HuH-7.5 (cell line): Measurements from ENCODE around the gene TMEM86B.

Source experiments
- DNase-seq: peaks from one replicate; pipeline ENCODE4 v3.0.0; 2011; ENCODE audit warnings: low spot score

The TMEM86B gene

DNA sequence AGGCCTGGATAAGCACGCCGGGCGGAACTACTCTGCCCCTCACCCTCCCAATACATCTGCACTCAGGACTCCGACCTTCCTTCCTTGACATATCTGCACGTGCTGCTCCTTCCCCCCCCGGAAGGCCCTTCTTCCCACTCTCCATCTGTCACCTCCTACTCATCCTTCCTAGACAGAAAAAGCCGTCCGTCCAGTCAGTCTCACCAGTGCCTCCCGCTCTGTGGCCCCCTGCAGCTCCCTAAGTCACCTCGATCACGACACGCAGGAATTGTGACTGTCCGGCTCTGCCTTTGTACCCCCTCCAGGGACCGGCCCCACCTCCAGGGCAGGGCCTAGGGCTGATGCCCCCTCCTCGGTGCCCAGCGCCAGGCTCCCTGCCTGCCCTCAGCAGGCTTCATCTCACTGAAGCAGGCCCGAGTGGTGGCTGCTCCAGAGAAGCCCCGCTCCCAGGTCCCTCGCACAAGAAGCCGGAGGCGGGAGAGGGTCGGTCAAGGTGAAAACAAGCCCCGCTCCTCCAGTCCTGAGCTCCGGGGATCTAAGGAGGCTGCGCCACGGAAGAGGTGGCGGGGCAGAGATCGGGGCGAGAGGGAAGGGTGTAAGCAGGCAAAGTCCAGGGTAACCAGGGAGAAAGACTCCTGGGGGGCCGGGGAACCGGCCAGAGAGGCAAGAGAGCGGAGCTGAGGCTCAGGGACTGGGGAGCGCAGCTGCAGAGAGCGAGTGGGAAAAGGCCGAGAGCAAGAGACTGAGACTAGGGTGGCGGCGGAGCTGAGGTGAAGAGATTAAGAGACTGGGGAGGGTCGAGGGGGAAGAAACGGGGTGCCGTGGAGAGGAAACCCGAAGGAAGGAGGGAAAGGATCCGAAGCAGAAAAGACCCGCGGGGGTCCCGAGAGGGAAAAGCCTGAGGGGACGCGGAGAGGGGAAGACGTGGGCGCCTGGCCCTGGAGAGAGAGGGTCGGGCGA, 29.2 kb upstream of the TMEM86B start:
- DNase-seq, result peak; percentile 65

DNA sequence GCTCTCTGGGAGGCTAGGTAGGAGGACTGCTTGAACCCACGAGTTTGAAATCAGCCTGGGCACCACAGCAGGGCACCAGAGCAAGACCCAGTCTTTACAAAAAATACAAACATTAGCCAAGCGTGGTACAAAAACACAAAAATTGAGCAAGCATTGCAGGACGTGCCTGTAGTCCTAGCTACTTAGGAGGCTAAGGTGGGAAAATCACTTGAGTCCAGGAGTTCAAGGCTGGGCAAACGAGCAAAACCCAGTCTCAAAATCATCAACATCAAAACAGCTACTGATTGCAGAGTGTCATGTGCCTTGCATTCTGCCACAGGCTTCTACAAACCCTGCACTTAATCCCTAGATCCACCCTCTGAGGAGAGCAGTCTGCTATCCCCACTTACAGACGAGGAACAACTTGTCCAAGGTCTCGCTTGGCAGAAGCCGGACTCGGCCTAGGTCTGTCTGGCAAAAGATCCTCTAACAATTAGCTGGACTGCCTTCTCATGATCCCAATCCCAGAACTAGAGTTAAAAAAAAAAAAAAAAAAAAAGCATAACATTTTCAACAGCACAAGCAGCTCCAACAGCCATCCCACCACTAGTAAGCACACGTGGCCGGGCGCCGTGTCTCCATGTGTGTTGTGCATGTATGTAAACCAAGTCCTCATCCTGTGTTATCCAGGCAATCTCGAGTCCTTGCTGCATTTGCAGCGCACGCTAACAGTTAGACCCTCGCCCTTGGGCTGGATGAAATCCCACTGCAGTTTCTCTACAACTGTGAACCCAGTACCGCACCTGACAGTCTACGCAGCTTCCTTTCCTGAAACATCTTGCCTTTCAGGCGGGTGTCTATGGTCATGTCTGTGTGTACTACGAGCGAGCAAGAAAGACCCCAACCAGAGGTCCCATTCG, 28.2 kb upstream of the TMEM86B start:
- no peak for DNase-seq

DNA sequence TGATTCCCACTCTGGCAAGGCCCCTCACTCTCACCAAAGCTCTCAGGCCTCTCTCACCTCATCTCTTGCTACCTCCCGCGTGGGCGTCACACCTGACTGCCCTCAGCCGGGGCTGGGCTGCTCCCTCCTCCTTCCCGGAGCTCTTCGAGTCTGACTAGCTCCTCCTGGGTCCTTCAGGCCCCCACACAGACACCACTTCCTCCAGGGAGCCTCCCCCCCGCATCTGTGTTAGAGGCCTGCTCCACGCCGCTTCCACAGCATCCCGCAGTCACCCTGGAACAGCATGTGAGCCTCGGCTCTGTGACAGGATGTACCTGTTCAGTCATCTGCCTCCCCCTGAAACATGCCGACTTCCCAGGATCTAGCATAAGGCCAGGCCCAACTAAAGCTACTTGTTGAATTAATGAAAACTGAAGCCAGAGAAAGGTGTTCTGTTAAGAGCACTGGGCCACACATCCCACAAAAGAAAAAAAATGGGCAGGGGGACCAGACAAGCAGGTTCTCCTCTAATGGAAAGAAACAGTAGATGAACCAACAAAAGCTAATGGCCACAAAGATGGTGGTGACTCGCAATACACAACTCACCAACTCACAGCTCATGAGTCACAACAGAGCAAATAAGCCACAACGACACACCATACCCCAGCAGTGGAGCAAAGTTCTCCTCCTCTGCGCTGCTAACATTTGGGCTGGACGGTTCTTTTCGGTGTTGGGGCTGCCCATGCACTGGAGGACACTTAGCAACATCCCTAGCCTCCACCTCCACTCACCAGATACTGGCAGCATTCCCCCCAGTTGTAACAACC, 27.3 kb upstream of the TMEM86B start:
- DNase-seq, result no peak

DNA sequence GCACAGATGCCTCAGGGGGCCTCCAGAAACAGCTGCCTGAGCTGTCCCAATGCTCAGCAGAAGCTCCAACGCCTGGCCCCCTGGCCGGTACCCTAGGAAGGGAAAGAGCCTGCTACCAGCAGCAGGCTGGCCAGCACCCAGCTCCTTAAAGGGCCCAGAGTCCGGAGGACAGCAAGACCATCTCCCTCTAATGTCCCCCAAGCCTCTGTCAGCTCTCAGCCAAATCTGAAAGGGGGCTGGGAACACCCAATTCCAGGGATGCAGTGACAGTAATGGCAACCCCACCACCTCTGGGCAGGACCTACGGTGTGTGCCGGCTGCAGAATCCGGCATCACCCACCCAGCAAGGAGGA, 26.0 kb upstream of the TMEM86B start:
- DNase-seq, result no peak

DNA sequence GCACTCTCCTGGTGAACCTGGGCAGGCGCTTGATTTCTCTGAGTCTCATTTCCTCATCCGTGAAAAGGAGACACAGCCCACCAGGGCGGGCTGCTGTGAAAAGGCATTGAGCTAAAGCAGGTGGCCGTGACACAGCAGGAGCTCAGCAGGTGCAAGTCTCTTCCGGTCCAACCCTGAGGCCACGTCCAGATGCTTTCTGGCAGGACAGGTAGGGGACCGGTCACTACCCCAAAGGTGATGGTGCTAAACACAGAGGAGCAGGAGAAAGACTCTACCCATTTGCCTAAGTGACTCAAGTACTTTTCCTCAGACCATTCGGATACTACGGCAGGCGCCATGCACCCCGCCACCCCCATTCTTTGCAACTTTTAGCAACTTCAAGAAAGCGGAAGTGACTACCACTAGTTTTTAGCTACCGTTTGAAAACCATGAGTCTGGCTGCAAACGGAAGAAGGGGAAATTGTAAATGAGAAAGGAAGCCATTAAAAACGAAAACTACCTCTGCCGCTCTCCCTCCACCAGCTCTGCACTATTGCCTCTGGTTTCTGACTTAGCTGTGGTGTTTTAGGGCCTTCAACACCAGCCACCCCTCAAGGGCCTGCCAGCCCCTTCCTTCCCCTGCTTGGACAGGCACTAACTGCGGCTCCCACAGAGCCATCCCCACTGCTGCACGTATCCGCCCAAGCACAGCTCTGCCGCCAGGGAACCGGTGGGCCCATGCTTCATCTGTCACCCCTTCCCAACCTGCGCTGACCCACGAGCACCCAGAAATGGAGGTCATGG, 25.5 kb upstream of the TMEM86B start:
- DNase-seq, result no peak

DNA sequence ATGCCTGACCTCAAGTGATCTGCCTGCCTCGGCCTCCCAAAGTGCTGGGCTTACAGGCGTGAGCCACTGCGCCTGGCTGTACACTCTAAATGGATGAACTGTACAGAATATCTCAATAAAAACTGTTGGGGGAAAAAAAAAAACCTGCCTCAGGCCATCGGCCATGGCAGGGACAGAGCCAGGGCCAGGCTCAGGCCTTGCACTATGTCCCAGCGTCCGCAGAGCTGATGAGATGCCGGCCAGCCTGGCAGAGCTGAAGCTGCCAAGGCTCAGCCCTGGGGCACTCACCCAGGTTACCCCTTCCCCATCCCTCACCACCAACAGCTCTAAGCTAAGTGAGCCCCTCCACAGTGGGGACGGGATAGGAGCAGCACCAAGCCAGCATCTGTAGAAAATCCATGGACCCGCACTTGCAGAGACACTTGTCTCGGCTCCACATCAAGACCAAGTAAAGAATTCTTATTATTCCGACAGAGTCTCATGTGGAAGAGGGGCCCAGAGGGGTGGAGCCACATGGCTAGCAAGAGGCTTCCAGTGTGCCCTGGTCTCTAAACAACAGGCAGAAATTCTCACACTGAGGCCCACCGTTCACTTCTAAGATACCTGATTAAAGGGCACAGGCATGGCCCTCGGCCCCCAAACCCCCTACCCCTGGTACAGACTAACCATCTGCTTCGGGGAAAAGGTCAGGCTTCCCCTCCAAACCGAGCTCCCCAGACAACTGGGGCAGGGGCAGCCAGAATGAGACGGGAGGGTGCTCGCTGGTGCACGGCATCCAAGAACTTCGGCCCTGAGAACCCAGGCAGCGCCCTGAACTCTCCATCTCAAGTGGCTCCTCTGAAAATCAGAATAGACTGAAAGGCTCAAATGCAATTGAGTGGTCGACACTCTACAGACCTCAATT, 24.4 kb upstream of the TMEM86B start:
- no peak for DNase-seq

DNA sequence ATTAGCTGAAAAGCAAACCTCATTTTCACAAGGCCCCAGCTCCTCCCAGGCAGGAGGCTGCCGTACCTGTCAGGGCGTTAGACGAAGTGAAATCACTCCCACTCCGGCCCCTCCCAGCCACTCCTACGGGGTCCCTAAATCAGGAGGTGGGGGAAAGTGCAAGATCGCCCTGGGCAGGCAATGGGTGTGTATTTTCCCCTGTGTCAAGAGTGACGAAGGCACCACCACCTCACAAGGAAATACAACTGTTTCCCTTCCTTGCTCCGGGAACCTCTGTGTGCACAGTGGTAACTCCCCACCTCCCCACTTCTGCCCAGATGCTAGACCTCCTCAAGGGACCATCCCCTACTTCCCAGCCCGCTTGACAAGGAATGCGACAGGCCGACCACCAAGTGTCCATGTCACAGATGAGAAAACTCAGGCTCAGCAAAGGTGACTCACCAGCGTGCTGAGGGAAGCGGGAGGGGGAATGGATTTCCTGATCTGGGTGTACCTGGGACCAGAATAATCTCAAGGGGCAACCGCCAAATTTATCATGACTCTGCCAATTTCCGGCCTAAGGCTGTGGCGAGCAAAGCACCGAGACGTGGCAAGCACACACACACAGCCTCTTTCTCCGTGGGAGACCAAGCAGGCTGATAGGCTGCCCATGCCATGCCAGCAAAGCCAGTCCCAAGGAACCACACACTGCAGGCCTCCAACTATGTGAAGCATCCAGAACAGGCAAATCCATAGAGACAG, 22.9 kb upstream of the TMEM86B start:
- DNase-seq, result no peak

DNA sequence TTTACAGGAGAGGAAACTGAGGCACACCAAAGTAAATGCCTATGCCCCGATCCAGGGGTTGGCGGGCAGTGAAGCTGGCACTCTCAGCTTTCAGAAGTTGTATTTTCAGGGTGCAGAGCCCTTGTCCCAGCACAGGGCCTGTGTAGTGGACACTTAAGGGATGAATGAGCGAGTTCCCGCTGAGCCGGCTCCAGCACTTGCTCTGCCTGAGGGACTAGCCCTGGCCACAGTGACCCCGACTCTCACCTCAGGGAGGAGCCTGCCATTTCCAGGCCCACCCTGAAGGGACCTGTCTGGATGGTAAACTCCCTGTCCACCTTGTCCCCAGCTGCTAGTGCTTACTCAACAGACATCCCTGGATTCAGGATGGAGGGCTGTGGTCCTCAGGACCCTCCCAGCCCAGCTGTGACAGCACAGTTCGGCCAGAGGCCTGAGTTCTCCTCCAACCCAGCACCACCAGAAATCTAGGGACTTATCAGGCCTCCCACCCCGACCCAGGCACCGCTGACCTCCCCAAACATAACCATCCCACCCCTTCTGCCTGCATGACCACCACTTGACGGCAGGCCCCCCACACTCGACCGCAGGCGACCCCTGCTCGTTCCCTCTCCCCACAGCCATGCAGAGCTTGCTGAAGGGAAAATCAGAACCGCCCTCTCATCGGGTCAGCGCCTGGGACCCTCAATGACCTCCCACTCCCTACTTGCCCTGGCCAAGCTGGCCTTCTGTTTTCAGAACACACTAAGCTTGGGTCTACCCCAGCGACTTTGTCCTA, 21.9 kb upstream of the TMEM86B start:
- DNase-seq, result no peak

DNA sequence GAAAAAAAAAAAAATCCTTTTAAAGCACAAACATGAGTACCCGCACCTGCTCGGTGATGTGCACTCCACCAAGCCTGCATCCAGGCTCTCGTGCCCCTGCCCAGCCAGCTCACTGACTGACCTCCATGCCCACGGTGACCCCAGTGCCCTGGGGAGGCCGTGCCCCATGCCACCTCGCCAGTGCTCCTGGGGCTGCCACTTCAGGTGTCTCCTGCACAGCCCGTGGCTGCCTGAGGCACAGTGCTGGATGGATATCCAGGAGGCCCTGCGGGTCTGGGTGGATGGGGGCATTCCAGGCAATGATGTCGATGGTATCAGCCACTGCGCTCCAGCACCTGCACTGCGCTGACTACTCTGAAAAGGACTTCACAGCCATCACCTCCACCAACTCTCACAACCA, 21.3 kb upstream of the TMEM86B start:
- DNase-seq, result no peak

DNA sequence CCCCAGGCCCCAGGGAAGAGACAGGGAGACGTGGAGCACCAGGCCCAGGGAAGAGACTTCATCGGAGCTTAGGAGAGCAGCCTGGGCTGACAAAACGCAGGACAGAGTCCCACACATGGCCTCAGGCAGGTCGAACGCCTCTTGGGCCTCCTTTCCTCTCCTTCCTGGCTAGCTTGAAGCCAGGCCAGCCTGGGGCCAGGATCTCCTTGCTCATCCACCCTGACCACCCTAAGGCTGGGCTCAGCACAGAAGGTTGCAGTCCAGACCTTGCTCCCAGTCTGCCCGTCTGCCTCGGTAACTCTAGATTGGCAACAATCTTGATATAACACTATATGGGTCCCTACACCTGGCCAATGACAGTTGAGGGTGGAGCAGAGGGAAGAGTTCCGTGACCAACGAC, 20.1 kb upstream of the TMEM86B start:
- DNase-seq, result no peak

DNA sequence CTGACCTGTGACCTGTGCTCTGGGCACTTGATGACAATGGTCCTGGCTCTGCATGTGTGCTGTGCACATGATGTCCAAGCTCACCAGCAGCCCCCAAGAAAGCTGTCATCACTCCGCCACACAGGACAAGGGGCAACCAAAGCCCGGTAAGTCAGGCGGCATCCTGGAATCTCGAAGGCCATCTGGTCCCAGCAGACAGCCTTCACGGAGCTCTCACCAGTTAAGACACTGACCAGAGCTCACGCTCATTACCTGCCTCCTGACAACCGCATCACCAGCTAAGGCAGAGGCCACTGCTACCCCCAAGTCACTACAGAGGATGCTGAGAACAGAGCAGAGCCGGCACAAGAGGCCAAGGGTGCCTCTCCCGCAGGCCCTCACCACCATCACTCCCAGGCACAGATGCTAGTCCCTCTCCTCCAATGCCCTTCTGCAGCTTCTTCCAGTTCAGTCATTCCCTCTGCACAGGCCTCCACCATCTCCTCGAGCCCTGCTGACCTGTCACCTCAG, 19.7 kb upstream of the TMEM86B start:
- no peak for DNase-seq

DNA sequence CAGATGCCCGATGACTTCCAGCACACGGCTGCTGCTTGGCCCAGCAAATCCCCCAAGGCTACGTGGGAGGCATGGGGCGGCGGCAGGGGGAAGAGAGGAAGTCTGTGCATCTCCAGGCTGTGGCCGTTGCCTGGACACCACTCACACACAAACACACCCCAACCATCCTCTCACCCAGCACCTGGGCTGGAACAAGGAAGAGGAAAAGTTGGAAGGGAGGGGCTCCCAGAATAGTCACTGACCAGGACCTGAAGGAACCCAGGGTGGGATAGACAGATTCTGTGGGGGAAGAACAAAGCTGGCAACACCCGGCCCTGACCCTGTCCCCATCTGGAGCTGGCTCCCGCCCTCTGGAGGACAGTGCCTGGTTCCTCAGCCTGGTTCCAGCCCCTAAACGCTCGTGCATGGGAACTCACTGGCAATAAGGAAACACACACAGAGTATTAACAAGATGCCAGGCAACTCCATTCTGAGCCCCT, 19.1 kb upstream of the TMEM86B start:
- no peak for DNase-seq

DNA sequence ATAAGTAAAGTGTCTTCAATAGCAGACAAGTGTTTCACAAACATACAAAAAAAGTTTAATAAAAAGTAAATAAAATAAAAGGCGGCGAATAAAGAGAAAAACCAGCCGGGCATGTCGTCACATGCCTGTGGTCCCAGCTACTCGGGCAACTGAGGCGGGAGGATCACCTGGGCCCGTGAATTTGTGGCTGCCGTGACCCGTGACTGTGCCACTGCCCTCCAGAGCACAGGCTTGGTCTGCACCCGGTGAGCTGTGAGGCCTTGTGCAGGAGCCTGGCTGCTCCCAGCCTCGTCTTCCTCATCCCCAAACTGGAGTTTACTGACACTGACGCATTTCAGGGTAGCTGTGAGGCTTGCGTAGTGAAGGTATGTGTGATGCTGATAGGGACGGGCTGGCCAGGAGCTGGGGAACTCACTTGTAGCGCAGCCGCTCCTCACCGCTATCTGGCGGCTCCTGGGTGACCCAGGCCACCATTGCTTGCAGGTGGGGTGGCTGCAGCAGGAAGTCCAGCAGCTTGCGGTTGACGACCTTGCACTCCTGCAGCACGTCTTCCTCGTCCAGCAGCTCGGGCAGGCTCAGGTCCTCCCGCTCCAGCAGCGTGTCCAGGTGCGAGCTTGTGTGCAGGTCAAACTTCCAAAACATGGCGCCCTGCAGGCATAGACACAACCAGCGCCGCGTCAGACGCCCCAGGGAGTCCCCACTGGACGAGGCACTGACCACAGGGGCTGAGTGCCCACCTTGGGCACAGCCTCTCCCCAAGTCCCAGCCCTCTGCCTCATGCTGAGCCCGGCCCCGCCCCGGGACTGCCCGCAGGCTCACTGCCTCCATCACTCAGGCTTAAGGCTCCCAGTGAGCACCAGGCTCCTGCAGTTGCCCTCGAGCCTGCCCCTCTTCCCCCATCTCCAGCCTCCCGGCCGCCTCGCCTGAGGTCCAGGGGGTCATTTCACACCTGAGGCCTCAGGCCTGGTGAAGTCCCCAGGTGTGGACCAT, 18.2 kb upstream of the TMEM86B start:
- DNase-seq, result no peak

DNA sequence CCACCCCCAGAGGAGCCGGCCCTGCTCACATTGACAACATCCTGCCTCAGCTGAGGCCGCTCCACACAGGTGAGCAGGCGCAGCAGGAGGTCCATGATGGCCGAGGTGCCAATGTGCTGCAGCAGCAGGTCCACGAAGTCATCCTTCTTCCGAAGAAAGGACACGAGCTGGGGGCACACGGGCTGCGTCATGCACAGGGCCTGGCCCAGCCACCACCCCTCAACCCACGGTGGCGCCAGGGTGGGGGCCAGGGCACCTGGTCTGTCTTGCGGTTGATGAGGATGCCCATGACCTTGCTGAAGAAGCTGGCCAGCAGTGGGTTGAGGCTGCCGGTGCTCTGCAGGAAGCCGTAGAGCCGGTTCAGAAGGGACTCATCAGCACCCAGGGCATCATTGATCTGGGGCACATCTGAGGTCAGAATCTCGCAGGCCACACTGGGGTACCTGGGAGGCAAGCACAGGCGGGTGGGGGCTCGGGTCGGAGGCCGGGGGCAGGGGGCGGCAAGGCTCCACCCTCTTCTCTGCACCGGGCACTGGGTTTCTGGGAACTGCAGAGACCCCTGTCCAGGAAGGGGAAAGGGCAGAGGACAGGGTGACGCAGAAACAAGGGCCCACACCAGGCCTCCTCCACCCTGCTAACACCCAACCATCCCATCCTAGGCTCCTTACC, 16.8 kb upstream of the TMEM86B start:
- no peak for DNase-seq

DNA sequence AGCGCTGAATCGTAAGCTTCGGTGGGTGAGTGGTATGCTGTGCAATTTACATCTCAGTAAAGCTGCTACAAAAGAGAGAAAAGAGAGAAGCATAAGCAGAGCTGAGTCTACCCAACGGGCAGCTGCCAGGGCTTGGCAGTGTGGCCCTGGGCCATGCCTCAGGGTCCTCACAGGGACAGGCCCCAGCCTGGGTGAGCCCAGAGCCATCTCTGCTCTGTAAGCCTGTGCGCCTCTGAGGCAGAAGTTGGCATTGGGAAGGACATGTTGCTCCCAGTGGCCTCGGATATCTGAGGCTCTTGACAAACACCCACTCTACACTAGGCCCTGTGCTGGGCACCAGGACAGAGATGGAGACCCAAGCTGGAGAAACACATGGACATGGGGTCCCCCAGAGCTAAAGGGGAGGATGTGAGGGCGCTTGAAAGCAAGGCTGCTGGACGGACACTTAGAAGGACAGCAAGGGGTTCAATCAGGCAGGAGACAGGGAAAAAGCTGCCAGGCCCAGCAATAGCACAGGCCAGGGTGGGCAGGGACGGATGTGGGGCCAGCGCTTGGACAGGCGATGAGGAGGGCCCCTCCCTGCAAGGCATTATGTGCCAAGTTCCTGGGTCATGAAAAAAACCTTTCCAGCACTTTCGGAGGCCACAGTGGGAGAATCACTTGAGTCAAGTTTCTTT, 15.6 kb upstream of the TMEM86B start:
- no peak for DNase-seq

DNA sequence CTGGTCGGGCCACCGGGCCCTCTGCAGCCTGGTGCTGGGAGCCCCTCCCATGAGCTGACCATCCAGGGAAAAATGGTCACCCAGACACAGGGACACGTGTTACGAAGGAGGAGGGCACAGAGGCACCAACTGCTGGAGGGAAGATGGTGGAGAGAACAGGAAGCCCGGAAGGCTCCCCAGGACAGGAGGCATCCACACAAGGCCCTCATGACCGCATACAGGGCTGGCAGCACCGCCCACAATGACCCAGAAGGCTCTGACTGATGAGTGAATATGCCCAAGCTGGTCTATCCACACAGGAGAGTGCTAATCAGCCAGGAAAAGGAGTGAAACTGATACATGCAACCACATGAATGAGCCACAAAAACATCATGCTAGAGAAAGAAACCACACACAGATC, 14.0 kb upstream of the TMEM86B start:
- DNase-seq, result no peak
